GM10266 (cell line): Measurements from ENCODE around the gene VWA2.

Experiments
- DNase-seq: peaks from one replicate; pipeline ENCODE4 v3.0.0; 2012; ENCODE audit errors: extremely low spot score
- CTCF ChIP-seq: IDR thresholded peaks from 2 replicates; pipeline ENCODE4 v1.5.1; 2012; ENCODE audit warnings: mild to moderate bottlenecking, low read depth; ENCODE audit not compliant: control insufficient read depth, insufficient read depth; ENCODE audit errors: missing control alignments

The VWA2 gene

DNA sequence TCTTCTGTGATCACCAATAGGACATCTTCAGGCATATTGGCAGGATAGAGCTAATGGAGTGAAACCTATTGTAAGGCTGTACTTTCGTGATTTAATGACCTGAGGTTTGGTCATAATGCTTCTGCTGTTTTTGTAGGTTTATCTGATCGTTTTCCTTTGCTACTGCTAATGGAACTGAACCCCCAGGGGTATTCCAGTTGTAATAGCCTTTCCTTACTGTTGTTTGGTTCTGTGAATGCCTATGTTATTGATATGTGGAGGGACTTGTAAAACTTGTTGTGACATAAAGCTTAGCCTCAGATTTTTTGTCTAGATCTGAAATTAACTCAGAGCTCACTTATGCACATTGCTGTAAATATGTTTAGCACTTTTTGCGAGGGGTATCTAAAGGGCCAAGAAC is 10.9 kb upstream of the VWA2 start:
- TF ChIP-seq CTCF = no peak
- no peak for DNase-seq

DNA sequence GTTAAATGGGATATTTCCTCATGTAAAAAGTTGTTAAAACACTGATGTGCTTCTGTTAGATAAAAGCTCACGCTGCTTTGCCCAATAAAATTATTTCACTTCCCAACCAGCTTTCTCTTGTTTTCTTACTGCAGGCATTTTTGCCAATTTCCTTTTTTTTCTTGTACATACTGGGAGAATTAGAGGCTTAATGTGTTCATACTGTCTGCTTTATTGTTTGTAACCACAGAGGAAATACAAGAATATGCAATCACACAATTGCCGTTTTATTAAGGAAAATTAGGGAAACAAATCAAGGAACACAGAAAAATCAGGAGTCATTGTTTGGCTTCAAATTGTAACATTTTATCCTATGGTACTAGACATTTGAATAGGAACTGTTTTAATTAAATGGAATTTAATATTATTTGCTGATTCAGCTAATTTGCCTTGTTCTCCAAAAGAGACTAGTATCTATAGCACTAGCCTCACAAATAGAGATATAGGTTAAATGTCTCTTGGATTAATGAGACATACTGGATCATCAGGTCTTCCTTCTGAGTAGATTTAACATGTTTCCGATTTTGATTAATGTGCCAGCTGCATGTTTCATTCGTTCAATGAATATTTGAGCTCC is 6.4 kb upstream of the VWA2 start:
- no peak for DNase-seq
- no peak for TF ChIP-seq CTCF

GRCh38 chr10:114233482-114233881 is 5.6 kb upstream of the VWA2 start:
- no peak for TF ChIP-seq CTCF
- no peak for DNase-seq

- no peak for DNase-seq
- TF ChIP-seq CTCF = no peak
Measured at GRCh38 chr10:114234132-114234531, 4.9 kb upstream of the VWA2 start.

GRCh38 chr10:114239994-114240345 is 916 bp downstream of the VWA2 start:
- DNase-seq = no peak
- TF ChIP-seq CTCF = no peak

- TF ChIP-seq CTCF = no peak
- no peak for DNase-seq
Measured at GRCh38 chr10:114242235-114242634, 3.2 kb downstream of the VWA2 start.

DNA sequence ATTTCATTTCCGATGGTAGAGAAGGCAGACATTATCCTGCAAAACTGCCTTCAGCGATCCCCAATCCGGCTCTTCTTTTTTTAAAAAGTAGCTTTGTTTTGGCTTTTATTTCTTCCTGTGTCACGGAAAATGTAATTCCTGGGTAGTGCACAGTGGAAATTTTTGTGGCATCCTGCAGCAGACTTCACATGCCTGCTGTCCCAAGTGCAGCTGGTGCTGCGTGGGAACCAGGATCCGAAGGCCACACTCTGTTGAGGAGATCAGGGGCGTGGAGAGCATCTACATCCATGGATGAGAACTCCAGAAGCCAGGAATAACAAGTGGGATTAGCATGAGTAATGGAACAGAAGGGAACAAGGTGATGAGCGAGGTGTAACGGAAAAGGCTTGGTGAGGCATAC is 4.6 kb downstream of the VWA2 start:
- no peak for TF ChIP-seq CTCF
- DNase-seq = no peak
